Measurements from ENCODE around the gene AGAP1. TPM values are rescaled to one million over a fixed set of nuclear protein-coding genes. Genes with fewer than 3 reads are reported as not detected.

AGAP1 gene
- total RNA-seq, 1 donor from 2014 or later: 27.5 TPM

DNA sequence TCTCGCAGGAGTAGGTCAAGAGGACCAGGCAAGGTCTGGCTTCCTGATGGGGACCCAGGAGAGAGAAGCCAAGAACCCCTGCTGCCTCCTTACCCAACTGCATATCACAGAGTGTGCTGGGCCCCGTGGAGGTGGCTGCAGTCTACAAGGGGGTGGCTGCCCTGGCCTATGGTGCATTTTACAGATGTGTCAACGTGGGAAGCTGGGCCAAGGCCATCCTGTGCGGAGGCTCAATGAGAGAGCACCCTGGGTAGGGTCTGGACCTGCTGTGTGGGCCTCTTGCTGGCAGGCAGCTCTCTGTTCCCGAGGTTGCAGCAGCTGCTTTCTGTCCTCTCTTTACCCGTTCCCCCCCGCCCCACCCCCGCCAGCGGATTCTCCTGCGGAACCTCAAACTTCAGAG, 612.9 kb downstream of the AGAP1 start:
- no peak for DNase-seq

DNA sequence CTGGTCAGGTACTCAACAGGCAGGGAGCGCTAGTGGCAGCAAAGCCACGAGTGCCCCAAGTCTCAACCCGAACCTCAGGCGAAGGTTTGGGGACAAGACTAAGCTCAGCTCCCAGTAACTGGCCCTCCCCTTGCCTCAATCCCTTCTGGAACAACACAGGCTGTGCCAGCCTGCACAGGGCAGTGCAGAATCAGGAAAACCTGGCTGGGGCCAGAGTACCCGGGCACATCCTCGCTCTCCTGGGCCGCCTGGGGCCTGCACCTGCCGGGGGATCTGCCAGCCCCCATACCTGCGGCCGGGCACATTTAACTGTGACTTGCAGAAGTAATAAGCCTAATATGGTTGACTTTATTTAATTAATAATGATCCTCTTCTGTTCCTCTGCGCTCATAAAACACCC, 613.7 kb downstream of the AGAP1 start:
- no peak for DNase-seq

DNA sequence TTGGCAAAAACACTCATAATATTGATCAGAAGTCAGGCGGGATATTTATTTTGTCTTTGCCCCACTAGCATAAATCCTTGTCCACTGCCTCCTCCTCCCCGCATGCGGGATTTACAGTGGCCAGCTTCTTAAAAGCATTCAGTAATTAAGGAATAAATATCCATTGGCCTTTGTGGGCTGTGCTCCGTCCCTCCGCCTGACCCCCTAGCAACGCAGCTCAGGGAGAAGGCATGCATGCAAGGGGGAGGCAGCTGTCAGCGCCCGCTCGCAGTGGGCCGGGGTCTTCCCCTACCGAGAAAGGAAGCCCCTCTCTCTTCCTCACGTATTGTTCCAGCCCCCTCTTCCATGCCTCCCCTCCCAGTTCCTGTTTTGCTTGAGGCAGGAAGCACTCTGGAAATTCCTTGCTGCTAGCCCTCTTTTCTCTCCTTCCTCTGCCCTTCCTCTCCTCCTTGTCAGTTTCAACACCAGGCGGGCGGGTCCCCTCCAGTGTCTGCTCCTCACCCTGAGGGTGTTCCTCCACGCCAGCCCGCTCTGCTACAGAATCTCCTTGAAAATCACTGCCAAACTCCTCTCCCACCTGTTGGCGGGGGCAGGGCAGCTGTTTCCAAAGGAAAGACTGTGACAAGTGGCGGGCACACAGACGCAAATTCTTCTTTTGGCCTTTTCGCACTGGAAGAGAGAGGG, 614.2 kb downstream of the AGAP1 start:
- no peak for DNase-seq

DNA sequence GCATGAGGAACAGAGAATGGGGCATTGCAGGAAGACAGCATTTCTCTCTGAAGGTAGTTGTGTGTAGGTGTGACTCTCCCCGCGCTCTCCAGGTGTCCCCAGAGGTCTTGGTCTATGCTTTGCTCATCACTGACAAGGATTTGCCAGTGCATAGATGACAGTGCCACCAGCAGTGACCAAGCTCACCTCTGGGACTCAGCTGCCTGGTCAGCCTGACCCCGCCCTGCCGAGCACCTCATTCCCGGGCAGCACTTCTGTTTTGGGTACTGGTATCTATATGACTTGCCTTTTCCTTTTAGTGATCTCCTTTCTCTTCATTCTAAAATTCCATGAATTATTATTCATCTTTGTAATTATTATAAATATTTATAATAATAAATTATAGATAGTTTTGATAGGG, 615.2 kb downstream of the AGAP1 start:
- no peak for DNase-seq

- no peak for DNase-seq
Observed at GRCh38 chr2:236109473-236109872, 615.6 kb downstream of the AGAP1 start.

GRCh38 chr2:236112466-236112865, 618.6 kb downstream of the AGAP1 start:
- DNase-seq: no peak

GRCh38 chr2:236113425-236113824, 619.6 kb downstream of the AGAP1 start:
- DNase-seq: no peak

- DNase-seq: no peak
Observed at GRCh38 chr2:236113948-236114347, 620.1 kb downstream of the AGAP1 start.

- DNase-seq: no peak
Observed at GRCh38 chr2:236114959-236115358, 621.1 kb downstream of the AGAP1 start.

DNA sequence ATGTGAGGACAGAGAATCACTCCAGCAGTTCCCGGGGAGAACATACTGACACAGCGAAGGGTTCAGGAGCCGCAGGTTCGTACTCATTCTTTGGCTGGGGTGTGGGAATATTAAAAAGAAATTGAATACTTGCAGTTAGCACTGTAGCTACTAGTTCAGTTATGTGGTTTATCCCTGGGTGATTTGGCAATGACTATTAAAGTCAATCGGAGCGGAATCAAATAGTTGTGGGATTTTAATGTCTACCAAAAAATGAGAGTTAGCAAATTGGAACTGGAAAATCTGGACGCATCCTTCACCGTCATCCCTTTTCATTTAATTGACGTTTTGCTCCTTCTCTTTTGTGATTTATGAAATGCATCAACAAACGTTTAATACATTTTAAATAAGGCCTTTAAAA, 623.6 kb downstream of the AGAP1 start:
- no peak for DNase-seq

- DNase-seq: no peak
Observed at GRCh38 chr2:236117861-236118269, 624.0 kb downstream of the AGAP1 start.

- no peak for DNase-seq
Observed at GRCh38 chr2:236119003-236119402, 625.2 kb downstream of the AGAP1 start.

- DNase-seq: no peak
Observed at GRCh38 chr2:236119476-236119875, 625.6 kb downstream of the AGAP1 start.

DNA sequence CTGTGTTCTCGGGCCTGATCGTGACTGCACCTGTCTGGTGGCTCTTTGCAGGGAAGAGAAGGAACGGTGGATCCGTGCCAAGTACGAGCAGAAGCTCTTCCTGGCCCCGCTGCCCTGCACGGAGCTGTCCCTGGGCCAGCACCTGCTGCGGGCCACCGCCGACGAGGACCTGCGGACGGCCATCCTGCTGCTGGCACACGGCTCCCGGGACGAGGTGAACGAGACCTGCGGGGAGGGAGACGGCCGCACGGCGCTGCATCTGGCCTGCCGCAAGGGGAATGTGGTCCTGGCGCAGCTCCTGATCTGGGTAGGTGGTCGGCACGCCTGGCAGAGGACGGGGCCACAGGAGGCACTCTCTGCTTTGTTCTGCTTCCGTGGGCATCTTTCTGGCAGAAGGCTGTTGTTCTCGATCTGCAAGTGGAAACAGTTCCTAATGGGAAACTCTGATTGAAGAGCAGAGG, 626.3 kb downstream of the AGAP1 start:
- no peak for DNase-seq

- DNase-seq: no peak
Observed at GRCh38 chr2:236120829-236121228, 627.0 kb downstream of the AGAP1 start.

DNA sequence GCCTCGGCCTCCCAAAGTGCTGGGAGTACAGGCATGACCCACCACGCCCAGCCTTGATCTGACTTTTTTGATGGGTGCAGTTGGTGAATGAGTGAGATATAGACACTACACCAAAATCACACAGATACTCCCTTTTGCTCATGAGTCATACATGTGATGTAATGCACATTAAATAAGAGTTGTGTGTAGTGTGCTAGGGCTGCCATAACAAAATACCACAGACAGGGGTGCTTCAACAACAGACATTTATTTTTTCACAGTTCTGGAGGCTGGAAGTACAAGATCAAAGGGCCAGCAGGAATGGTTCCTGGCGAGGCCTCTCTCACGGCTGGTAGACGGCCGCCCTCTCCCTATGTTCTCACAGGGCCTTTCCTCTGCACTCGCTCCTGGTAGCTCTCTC, 627.7 kb downstream of the AGAP1 start:
- DNase-seq: no peak

DNA sequence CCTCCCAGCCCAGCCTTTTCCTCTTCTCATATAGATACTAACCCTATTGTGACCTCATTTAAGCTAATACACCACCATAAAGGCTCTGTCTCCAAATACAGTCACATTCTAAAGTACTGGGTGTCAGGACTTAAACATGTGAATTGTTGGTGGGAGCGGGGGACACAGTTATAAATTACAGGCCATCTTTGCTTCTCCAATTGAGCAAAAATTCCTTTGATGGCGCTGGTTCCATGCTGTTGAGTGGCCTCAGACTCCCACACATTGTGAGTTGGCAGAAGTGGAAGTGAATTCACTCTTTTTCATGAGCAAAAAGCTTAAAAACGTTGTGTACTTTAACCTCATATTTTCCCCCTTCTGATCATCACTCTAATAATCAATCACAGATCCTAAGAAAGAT, 628.4 kb downstream of the AGAP1 start:
- no peak for DNase-seq

- DNase-seq: no peak
Observed at GRCh38 chr2:236123716-236124115, 629.9 kb downstream of the AGAP1 start.

DNA sequence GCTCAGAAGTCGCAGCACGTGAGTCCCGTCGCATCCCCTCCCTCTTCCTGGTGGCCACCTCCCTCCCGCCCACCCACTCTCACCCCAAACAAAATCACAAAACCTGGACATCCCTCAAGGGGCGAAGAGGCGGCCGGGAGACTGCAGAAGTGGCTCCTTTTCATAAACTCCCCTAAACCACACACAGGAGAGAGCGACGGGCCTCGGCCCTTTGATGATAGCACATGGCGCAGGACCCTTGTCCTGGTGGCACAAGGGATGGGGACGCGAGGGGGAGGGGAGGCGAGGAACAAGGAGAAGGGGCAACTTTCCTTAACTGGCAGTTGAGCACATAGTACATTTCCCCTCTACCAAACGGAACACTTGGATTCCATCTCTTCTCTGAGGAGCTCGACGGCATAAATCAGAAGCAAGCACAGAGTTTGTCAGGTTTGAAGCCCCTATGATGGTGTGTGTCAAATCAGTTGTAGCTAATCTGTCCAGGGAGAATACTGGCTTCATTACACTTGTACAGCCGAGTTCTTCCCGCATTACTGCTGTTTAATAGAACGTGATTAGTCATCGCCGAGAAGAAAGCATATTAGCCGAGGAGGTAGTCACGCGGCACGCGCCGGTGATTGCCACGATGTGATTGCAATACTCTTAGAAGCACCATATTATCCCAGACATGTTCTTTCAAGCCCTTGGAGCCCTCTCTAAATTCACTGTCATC, 630.5 kb downstream of the AGAP1 start:
- DNase-seq: no peak

DNA sequence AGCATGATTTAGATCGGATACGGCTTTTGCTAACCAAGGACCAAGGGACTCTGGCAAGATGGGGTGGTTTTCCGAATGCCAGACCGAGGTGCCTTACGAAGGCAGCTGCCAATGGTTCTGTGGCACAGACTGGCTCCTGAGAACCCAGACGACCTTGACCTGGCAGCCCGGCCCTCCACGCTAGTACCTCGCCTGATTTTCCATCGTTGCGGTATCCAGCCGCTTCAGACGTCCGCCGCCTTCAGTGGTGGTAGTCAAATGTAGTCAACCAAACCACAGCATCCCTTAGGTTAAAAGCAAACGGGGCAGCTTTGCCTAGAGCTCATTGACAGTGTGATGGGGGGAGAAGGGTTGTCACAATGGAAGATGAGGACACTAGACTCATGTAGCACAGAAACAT, 631.7 kb downstream of the AGAP1 start:
- no peak for DNase-seq

- no peak for DNase-seq
Observed at GRCh38 chr2:236127010-236127409, 633.2 kb downstream of the AGAP1 start.

GRCh38 chr2:236128321-236128720, 634.5 kb downstream of the AGAP1 start:
- DNase-seq: no peak

- no peak for DNase-seq
Observed at GRCh38 chr2:236129935-236130334, 636.1 kb downstream of the AGAP1 start.

DNA sequence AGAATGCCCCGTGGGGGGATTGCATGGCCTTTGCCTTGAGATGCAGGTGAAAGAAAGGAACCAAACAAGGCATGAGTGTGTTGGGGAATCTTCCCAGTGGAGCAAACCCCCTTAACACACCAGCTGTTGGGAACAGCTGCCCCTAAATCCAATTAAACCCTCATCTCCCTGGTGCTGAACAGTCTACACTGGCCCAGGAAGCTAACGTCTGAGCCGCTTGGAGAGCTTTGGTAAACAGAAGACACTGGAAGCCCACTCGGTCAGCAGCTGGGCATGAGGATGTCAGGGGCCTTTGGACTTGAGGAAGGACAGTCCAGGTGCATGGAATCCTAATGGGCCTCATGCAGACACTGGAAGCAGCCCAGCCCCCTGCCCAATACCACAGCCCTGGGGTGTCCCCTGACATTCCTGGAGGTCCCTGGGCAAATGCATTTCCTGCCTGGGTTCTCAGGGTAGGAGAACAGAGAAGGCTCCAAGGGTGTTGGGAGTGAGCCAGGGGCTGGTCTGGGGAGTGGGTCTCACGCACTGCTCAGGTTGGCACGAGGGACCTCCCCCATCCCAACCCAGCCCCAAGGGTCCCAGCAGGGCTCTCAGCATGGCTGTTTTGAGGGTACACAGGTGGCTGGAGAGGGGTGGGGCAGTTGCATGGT, 636.6 kb downstream of the AGAP1 start:
- DNase-seq: no peak
